GM12878 (cell line): ENCODE results near the gene INTU. TPM values are rescaled to one million over a fixed set of nuclear protein-coding genes. Genes with fewer than 3 reads are reported as not detected.

Experiments
- ATAC-seq: fragments of 200-7000 bp; cut with Tn5 transposase; 3 replicates; pipeline ENCODE4 v1.9.1; 2020; ENCODE audit warnings: mild to moderate bottlenecking, moderate library complexity
- BruUV-seq: library from RNA; stranded (reverse); fragments of 400-500 nt; replicated peaks from 2 replicates; lab custom pipeline; 2021; lab: Mats Ljungman, UMichigan
- CTCF ChIA-PET: fragments of 300-600 bp; sonication (Branson Sonifier 250); formaldehyde crosslinking; extraction: SDS; loops from one replicate; lab custom pipeline; 2021; ENCODE audit warnings: inconsistent platforms; lab: Yijun Ruan, JAX
- POLR2A ChIA-PET: fragments of 350-600 bp; formaldehyde crosslinking; extraction: SDS; loops from one replicate; lab custom pipeline; 2021; ENCODE audit warnings: inconsistent platforms; lab: Charles Lee
- RAD21 ChIA-PET: fragments of 300-600 bp; sonication (Branson Sonifier 250); formaldehyde crosslinking; loops from one replicate; lab custom pipeline; 2023; ENCODE audit warnings: antibody characterized with exemption; ENCODE audit not compliant: unreplicated experiment; lab: Charles Lee
- SMC1A ChIA-PET: fragments of 300-600 bp; sonication (Branson Sonifier 250); formaldehyde crosslinking; loops from one replicate; lab custom pipeline; 2023; ENCODE audit not compliant: unreplicated experiment, uncharacterized antibody; lab: Charles Lee
- DNase-seq: peaks from one replicate; pipeline ENCODE4 v3.0.0-alpha.2; 2011; ENCODE audit warnings: low read depth, low spot score
- FAIRE-seq: peaks from 3 replicates; lab custom pipeline; 2011; peaks lifted over from hg19 to GRCh38; lab: Jason Lieb, UNC
- H2AFZ ChIP-seq: 2 replicates; pipeline ENCODE4 v1.6.0; 2011; ENCODE audit warnings: low read depth, low read length, control low read depth; ENCODE audit not compliant: control insufficient read depth
- H3K27ac ChIP-seq: 2 replicates; pipeline ENCODE4 v1.5.1; 2011; ENCODE audit warnings: control low read depth; ENCODE audit not compliant: control insufficient read depth, insufficient read depth
- H3K27me3 ChIP-seq, 2 experiments: replicated peaks in 1 of 2; 2 replicates each; pipeline versions ENCODE4 v1.6.0 to v1.6.1; 2011; ENCODE audit warnings: low read length in 1 of 2; ENCODE audit not compliant: control insufficient read depth in 2 of 2, insufficient read depth in 2 of 2
- H3K36me3 ChIP-seq, 2 experiments: 2 replicates each; pipeline ENCODE4 v1.5.1; 2011; ENCODE audit warnings: low read length in 1 of 2; ENCODE audit not compliant: control insufficient read depth in 2 of 2, insufficient read depth in 2 of 2
- H3K4me1 ChIP-seq: 2 replicates; pipeline ENCODE4 v1.6.1; 2011; ENCODE audit warnings: mild to moderate bottlenecking, low read length, moderate library complexity, mixed read lengths; ENCODE audit not compliant: control insufficient read depth, insufficient read depth
- H3K4me2 ChIP-seq: 2 replicates; pipeline ENCODE4 v1.6.0; 2011; ENCODE audit warnings: control low read depth; ENCODE audit not compliant: control insufficient read depth, insufficient read depth
- H3K4me3 ChIP-seq: fragments of 200-600 bp; sonication (generic); 2 replicates; pipeline ENCODE4 v1.5.1; 2016
- H3K79me2 ChIP-seq: 2 replicates; pipeline ENCODE4 v1.6.0; 2011; ENCODE audit warnings: low read length; ENCODE audit not compliant: control insufficient read depth, insufficient read depth
- H3K9ac ChIP-seq: 2 replicates; pipeline ENCODE4 v1.8.0; 2011; ENCODE audit warnings: low read length, control low read depth, mixed read lengths; ENCODE audit not compliant: control insufficient read depth, insufficient read depth
- H3K9me3 ChIP-seq: replicated peaks from 3 replicates; pipeline ENCODE4 v1.5.1; 2011; ENCODE audit warnings: mild to moderate bottlenecking, low read length; ENCODE audit not compliant: control insufficient read depth, insufficient read depth
- H4K20me1 ChIP-seq: 2 replicates; pipeline ENCODE4 v1.6.0; 2011; ENCODE audit not compliant: control insufficient read depth, insufficient read depth
- ATF7 ChIP-seq: fragments of 450-650 bp; IDR thresholded peaks from 2 replicates; pipeline ENCODE4 v1.6.1; 2016; ENCODE audit warnings: low read depth, mild to moderate bottlenecking
- BMI1 ChIP-seq: fragments of 450-650 bp; IDR thresholded peaks from 2 replicates; pipeline ENCODE4 v1.6.1; 2016; ENCODE audit warnings: mild to moderate bottlenecking, moderate library complexity, borderline replicate concordance
- CBX3 ChIP-seq: fragments of 200-600 bp; sonication (generic); IDR thresholded peaks from 2 replicates; pipeline ENCODE4 v1.6.1; 2016; ENCODE audit warnings: low read depth, borderline replicate concordance
- CREB1 ChIP-seq: IDR thresholded peaks from 2 replicates; pipeline ENCODE4 v1.6.1; 2012; ENCODE audit warnings: low read depth, mild to moderate bottlenecking, inconsistent platforms
- CREM ChIP-seq: IDR thresholded peaks from 2 replicates; pipeline ENCODE4 v1.6.1; 2014; ENCODE audit warnings: antibody characterized with exemption, low read depth
- DPF2 ChIP-seq: fragments of 450-650 bp; IDR thresholded peaks from 2 replicates; pipeline ENCODE4 v1.6.1; 2017; ENCODE audit warnings: mild to moderate bottlenecking
- GABPA ChIP-seq: IDR thresholded peaks from 2 replicates; pipeline ENCODE4 v1.6.1; 2014; ENCODE audit warnings: antibody characterized with exemption, low read depth, mild to moderate bottlenecking, inconsistent platforms
- GATAD2B ChIP-seq: fragments of 450-650 bp; conservative IDR thresholded peaks from 2 replicates; pipeline ENCODE4 v1.6.1; 2017; ENCODE audit warnings: low read depth, mild to moderate bottlenecking, moderate library complexity
- IKZF2 ChIP-seq, 2 experiments: fragments of 450-650 bp; IDR thresholded peaks; 2 replicates each; pipeline ENCODE4 v1.6.1; 2017; ENCODE audit warnings: mild to moderate bottlenecking in 2 of 2, moderate library complexity in 2 of 2
- MEF2A ChIP-seq: IDR thresholded peaks from 2 replicates; pipeline ENCODE4 v1.6.1; 2011; ENCODE audit warnings: low read depth, mild to moderate bottlenecking, low read length, moderate library complexity; ENCODE audit not compliant: insufficient read depth
- MEF2B ChIP-seq: fragments of 450-650 bp; IDR thresholded peaks from 2 replicates; pipeline ENCODE4 v1.6.1; 2018; ENCODE audit warnings: mild to moderate bottlenecking, moderate library complexity; ENCODE audit not compliant: partially characterized antibody, poor library complexity, severe bottlenecking
- MTA3 ChIP-seq: IDR thresholded peaks from 2 replicates; pipeline ENCODE4 v1.6.1; 2012; ENCODE audit warnings: low read length, inconsistent platforms, borderline replicate concordance
- NBN ChIP-seq: fragments of 450-650 bp; IDR thresholded peaks from 2 replicates; pipeline ENCODE4 v1.6.1; 2016
- PML ChIP-seq: IDR thresholded peaks from 2 replicates; pipeline ENCODE4 v1.6.1; 2012; ENCODE audit warnings: low read length, inconsistent platforms
- SIN3A ChIP-seq: IDR thresholded peaks from 2 replicates; pipeline ENCODE4 v1.6.1; 2012; ENCODE audit warnings: low read depth, low read length, improper control_type of control experiment
- SRF ChIP-seq, 2 experiments: IDR thresholded peaks; 2 replicates each; pipeline ENCODE4 v1.6.1; 2011; ENCODE audit warnings: low read depth in 2 of 2, low read length in 2 of 2, mild to moderate bottlenecking in 1 of 2, moderate library complexity in 1 of 2
- YY1 ChIP-seq: IDR thresholded peaks from 2 replicates; pipeline ENCODE4 v1.6.1; 2011; ENCODE audit warnings: low read depth, mild to moderate bottlenecking, low read length
- ZNF217 ChIP-seq: fragments of 450-650 bp; IDR thresholded peaks from 2 replicates; pipeline ENCODE4 v1.6.1; 2017; ENCODE audit warnings: antibody characterized with exemption, mild to moderate bottlenecking
- ZSCAN29 ChIP-seq: fragments of 450-650 bp; IDR thresholded peaks from 2 replicates; pipeline ENCODE4 v1.6.1; 2017; ENCODE audit warnings: mild to moderate bottlenecking, moderate library complexity
- WGBS: methylation state at CpG from one replicate; pipeline ENCODE4 v1.1.6; 2016; ENCODE audit warnings: low lambda C conversion rate; ENCODE audit not compliant: insufficient replicate concordance, insufficient coverage; ENCODE audit errors: missing lambda C conversion rate; 5-methylcytosine and 5-hydroxymethylcytosine counted together
- in situ Hi-C: fragments of 300-500 bp; cut with MboI; formaldehyde crosslinking; loops from 9 replicates; pipeline ENCODE4 v1.14.3; 2018; ENCODE audit warnings: mixed read lengths
- intact Hi-C: fragments of 100-400 bp; cut with micrococcal nuclease; formaldehyde crosslinking; loops from one replicate; pipeline ENCODE4 v1.14.2; 2022; ENCODE audit not compliant: unreplicated experiment
- polyA plus RNA-seq, 11 experiments: library from polyadenylated mRNA; depleted of rRNA in 4 of 11; unstranded in 6 of 11; stranded (reverse) in 5 of 11; fragments of >200 nt; fragmentation: Nextera tagmentation in 4 of 11; fragmentation: Illumina TruSeq in 1 of 11; extraction: Ambion mirVana in 4 of 11; extraction: Trizol in 1 of 11; gene quantifications; 1 replicate in 1 of 11; 2 replicates in 10 of 11; pipeline versions ENCODE4 v1.2.1 to v1.2.3, GENCODE V29; 2011 to 2016; ENCODE audit warnings: inconsistent platforms in 2 of 11, missing spikeins in 2 of 11, low read depth in 1 of 11
- total RNA-seq, 4 experiments: library from RNA; depleted of rRNA in 3 of 4; stranded (reverse); fragments of >200 nt in 3 of 4; fragmentation: Illumina TruSeq in 1 of 4; extraction: Trizol in 1 of 4; gene quantifications; 2 replicates each; pipeline versions ENCODE4 v1.2.1 to v1.2.3, GENCODE V29; 2013 to 2021
- TF ChIP-seq, protein P1 (sequence below): IDR thresholded peaks from 2 replicates; pipeline ENCODE4 v1.6.1; 2011; ENCODE audit warnings: mild to moderate bottlenecking, low read depth, low read length, moderate library complexity; ENCODE audit not compliant: insufficient replicate concordance
- TF ChIP-seq, protein P2 (sequence below): fragments of 450-650 bp; IDR thresholded peaks from 2 replicates; pipeline ENCODE4 v1.6.1; 2018; ENCODE audit warnings: borderline replicate concordance, mild to moderate bottlenecking; ENCODE audit not compliant: partially characterized antibody
- TF ChIP-seq, protein P3 (sequence below): fragments of 450-650 bp; IDR thresholded peaks from 2 replicates; pipeline ENCODE4 v1.6.1; 2016; ENCODE audit warnings: mild to moderate bottlenecking

The INTU gene
- total and polyA plus RNA-seq, 10 of the 15 experiments (the other 5 are each of a cell fraction or from before 2014, with no cell fraction given) = under 0.01 to 0.15 (median 0.01) TPM; not detected in 4

DNA sequence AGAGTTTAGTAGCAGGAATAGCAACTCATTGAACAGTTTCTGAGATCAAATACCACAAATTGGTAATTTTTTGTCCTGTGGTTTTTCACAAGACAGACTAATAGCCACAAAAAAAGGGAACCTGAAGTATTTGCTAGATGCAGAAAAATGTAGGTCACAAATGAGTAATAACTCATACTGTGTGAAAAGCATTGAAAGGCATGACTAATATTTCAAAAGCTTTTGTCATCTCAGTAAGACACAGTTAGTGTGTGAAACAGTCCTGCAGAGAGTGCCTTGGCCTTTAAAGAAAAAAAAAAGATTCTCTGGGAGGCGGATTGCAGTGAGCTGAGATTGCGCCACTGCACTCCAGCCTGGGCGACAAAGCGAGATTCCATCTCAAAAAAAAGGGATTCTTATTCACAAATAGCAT, 66.0 kb downstream of the INTU start:
- Histone ChIP-seq H3K9me3 (no peaks in the 10 kb centered on the region), H3K4me2 (peak overlapping the region; percentile 47), H4K20me1 (no peaks in the 10 kb centered on the region), H2AFZ (no peak overlapping the region), H3K4me1 (peaks cover 3% of the 10 kb centered on the region; the same call in 1 of the 2 replicates), H3K9ac (no peak overlapping the region), H3K27me3 (no peaks in the 10 kb centered on the region), H3K4me3 (no peak overlapping the region), H3K36me3 (no peaks in the 10 kb centered on the region), H3K27ac (no peak overlapping the region), H3K79me2 (no peaks in the 10 kb centered on the region)
- POLR2A ChIA-PET = no interaction called here
- SMC1A ChIA-PET = interaction anchor here (1.0 to 1.6 kb wide), 3 partner anchors 12 to 173 kb away, joined by 3 to 4 read pairs (median 3); no protein-coding TSS in a partner anchor
- DNase-seq = peak; percentile 83
- ATAC-seq = peak; percentile 100
- RAD21 ChIA-PET = no interaction called here
- in situ Hi-C loops (no loop called here), intact Hi-C loops (loop anchor here (2.0 kb wide), 1 partner anchor 84 kb away; the partner anchor contains the start of gene HSPA4L)
- WGBS = 1% methylated on average over 4 of the region's 4 CpGs
- BruUV-seq = no TSS peak
- CTCF ChIA-PET = interaction anchor here (0.9 kb wide), 1 partner anchor 29 kb away, joined by 3 read pairs; no protein-coding TSS in a partner anchor
- peak; percentile 97 for FAIRE-seq
- TF ChIP-seq BMI1 = peak; percentile 89
- TF ChIP-seq YY1 = no peak
- no peak for TF ChIP-seq CBX3
- TF ChIP-seq DPF2 = peak; percentile 98
- TF ChIP-seq IKZF2 (IDR thresholded peaks at IDR 0.05) = peak; percentile 91 to 95
- peak; percentile 28; the same call in 1 of the 2 replicates for TF ChIP-seq GABPA
- peak; percentile 83 for TF ChIP-seq NBN
- peak; percentile 62; the same call in 1 of the 2 replicates for TF ChIP-seq CREM
- peak; percentile 76; the same call in 1 of the 2 replicates for TF ChIP-seq PML
- peak; percentile 96 for TF ChIP-seq ZNF217
- TF ChIP-seq MEF2B = peak; percentile 91
- peak; percentile 84 for TF ChIP-seq MEF2A
- no peak for TF ChIP-seq ZSCAN29
- TF ChIP-seq MTA3 = peak; percentile 87
- TF ChIP-seq SIN3A = no peak
- TF ChIP-seq ATF7 = peak; percentile 93
- TF ChIP-seq, protein P1, sequence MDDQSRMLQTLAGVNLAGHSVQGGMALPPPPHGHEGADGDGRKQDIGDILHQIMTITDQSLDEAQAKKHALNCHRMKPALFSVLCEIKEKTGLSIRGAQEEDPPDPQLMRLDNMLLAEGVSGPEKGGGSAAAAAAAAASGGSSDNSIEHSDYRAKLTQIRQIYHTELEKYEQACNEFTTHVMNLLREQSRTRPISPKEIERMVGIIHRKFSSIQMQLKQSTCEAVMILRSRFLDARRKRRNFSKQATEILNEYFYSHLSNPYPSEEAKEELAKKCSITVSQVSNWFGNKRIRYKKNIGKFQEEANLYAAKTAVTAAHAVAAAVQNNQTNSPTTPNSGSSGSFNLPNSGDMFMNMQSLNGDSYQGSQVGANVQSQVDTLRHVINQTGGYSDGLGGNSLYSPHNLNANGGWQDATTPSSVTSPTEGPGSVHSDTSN = peak; percentile 65
- TF ChIP-seq, protein P2, sequence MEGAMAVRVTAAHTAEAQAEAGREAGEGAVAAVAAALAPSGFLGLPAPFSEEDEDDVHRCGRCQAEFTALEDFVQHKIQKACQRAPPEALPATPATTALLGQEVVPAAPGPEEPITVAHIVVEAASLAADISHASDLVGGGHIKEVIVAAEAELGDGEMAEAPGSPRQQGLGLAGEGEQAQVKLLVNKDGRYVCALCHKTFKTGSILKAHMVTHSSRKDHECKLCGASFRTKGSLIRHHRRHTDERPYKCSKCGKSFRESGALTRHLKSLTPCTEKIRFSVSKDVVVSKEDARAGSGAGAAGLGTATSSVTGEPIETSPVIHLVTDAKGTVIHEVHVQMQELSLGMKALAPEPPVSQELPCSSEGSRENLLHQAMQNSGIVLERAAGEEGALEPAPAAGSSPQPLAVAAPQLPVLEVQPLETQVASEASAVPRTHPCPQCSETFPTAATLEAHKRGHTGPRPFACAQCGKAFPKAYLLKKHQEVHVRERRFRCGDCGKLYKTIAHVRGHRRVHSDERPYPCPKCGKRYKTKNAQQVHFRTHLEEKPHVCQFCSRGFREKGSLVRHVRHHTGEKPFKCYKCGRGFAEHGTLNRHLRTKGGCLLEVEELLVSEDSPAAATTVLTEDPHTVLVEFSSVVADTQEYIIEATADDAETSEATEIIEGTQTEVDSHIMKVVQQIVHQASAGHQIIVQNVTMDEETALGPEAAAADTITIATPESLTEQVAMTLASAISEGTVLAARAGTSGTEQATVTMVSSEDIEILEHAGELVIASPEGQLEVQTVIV = no peak
- TF ChIP-seq SRF (IDR thresholded peaks at IDR 0.05; ENCODE audit: low read depth in 2 of 2, low read length in 2 of 2) = 0 out of 4 replicates have a peak, but pooled peaks of 1 of the 2 experiments have one; percentile 7
- TF ChIP-seq GATAD2B = peak; percentile 62; the same call in 1 of the 2 replicates
- TF ChIP-seq CREB1 = peak; percentile 66
- TF ChIP-seq, protein P3, sequence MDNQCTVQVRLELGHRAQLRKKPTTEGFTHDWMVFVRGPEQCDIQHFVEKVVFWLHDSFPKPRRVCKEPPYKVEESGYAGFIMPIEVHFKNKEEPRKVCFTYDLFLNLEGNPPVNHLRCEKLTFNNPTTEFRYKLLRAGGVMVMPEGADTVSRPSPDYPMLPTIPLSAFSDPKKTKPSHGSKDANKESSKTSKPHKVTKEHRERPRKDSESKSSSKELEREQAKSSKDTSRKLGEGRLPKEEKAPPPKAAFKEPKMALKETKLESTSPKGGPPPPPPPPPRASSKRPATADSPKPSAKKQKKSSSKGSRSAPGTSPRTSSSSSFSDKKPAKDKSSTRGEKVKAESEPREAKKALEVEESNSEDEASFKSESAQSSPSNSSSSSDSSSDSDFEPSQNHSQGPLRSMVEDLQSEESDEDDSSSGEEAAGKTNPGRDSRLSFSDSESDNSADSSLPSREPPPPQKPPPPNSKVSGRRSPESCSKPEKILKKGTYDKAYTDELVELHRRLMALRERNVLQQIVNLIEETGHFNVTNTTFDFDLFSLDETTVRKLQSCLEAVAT = peak; percentile 96
